Measurements from ENCODE around the gene PLEKHD1. TPM values are rescaled to one million over a fixed set of nuclear protein-coding genes. Genes with fewer than 3 reads are reported as not detected.

PLEKHD1 gene
- total RNA-seq, 1 donor from 2014 or later: 0.05 TPM

DNA sequence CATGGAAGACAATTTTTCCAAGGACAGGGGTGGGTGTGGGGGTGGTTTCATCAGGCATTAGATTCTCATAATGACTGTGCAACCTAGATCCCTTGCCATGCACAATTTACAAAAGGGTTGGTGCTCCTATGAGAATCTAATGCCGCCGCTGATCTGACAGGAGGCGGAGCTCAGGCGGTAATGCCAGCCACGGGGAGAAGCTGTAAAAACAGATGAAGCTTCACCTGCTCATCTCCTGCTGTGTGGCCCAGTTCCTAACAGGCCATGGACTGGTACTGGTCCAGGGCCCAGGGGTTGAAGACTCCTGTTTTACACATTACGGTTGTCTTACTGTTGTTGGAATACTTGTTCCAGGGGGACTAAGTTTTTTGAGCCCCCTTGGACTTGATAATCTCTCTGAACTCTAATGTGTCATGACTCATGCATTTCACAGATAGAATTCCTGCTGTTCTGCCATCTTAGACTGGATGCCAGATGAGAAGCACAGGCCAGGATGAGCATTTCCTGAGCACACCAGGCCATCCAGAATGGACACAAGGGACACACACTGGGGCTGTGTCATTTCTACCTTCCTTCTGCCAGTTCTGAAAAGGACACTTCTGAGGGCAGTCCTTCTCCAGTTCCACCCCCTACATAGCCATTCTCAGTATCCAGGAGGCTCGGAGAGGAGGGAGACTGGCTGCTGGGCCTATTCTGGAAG lies 5.8 kb downstream of the PLEKHD1 start:
- no peaks in the 10 kb centered on the region for H4K20me1 ChIP-seq (ENCODE audit: insufficient read depth, low read length)
- H3K27ac ChIP-seq (ENCODE audit: low read depth, low read length): no peak overlapping the region
- FAIRE-seq (no peak), DNase-seq (ENCODE audit: low read depth) (no peak)
- Mint-ChIP-seq H3K27me3 (ENCODE audit: low read depth, unreplicated experiment) (peaks cover 65% of the 10 kb centered on the region), H3K36me3 (ENCODE audit: low read depth, unreplicated experiment) (no peaks in the 10 kb centered on the region), H3K27ac (ENCODE audit: unreplicated experiment) (no peak overlapping the region), H3K4me1 (ENCODE audit: low read depth, unreplicated experiment) (no peaks in the 10 kb centered on the region), H3K4me3 (ENCODE audit: unreplicated experiment) (no peak overlapping the region), H3K9me3 (ENCODE audit: unreplicated experiment) (no peaks in the 10 kb centered on the region)
- H3K79me2 ChIP-seq (ENCODE audit: insufficient read depth, low read length): no peaks in the 10 kb centered on the region
- no peak overlapping the region for H3K4me2 ChIP-seq (ENCODE audit: low read length)
- H3K9me3 ChIP-seq (ENCODE audit: insufficient read depth, low read depth, low read length): no peaks in the 10 kb centered on the region
- H3K9ac ChIP-seq (ENCODE audit: low read length): no peak overlapping the region
- no peaks in the 10 kb centered on the region for H3K36me3 ChIP-seq (ENCODE audit: insufficient read depth, low read length)
- no peak overlapping the region for H3K4me3 ChIP-seq (ENCODE audit: insufficient read depth, low read depth, low read length)
- TF ChIP-seq EZH2 (IDR thresholded peaks at IDR 0.05; ENCODE audit: insufficient read depth, low read length): no peak
- TF ChIP-seq, protein P1, sequence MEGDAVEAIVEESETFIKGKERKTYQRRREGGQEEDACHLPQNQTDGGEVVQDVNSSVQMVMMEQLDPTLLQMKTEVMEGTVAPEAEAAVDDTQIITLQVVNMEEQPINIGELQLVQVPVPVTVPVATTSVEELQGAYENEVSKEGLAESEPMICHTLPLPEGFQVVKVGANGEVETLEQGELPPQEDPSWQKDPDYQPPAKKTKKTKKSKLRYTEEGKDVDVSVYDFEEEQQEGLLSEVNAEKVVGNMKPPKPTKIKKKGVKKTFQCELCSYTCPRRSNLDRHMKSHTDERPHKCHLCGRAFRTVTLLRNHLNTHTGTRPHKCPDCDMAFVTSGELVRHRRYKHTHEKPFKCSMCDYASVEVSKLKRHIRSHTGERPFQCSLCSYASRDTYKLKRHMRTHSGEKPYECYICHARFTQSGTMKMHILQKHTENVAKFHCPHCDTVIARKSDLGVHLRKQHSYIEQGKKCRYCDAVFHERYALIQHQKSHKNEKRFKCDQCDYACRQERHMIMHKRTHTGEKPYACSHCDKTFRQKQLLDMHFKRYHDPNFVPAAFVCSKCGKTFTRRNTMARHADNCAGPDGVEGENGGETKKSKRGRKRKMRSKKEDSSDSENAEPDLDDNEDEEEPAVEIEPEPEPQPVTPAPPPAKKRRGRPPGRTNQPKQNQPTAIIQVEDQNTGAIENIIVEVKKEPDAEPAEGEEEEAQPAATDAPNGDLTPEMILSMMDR (IDR thresholded peaks at IDR 0.05; ENCODE audit: insufficient read depth, low read depth, low read length): no peak
- no peak overlapping the region for H2AFZ ChIP-seq (ENCODE audit: low read depth, low read length)
- H3K4me1 ChIP-seq (ENCODE audit: insufficient read depth, low read length): no peaks in the 10 kb centered on the region
- peaks cover 30% of the 10 kb centered on the region for H3K27me3 ChIP-seq (ENCODE audit: insufficient read depth, low read length)

DNA sequence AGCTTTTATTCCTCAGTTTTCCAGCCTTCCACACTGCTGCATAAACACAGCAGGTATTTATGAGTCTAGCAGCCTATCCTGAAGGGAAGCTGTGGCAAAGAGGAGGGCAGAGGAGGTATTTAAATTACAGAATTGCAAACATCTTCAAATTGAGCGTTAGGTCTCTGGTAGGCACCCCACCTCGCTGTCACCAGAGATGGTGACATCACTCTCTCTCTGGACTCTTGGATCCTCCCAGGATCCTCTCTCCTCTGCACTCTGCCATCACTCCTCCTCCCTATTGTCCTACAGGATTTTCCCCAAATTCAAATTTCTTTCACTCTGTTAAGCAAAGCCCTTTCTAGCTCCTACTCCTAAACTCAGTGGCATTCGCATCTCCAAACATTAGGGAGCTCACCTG lies 6.7 kb downstream of the PLEKHD1 start:
- Histone ChIP-seq H3K27ac (ENCODE audit: low read depth, low read length) (no peak overlapping the region), H3K4me3 (ENCODE audit: insufficient read depth, low read depth, low read length) (no peak overlapping the region), H3K9ac (ENCODE audit: low read length) (no peak overlapping the region), H2AFZ (ENCODE audit: low read depth, low read length) (no peak overlapping the region), H3K79me2 (ENCODE audit: insufficient read depth, low read length) (no peaks in the 10 kb centered on the region), H3K4me1 (ENCODE audit: insufficient read depth, low read length) (no peaks in the 10 kb centered on the region), H3K36me3 (ENCODE audit: insufficient read depth, low read length) (no peaks in the 10 kb centered on the region), H3K27me3 (ENCODE audit: insufficient read depth, low read length) (peaks cover 21% of the 10 kb centered on the region), H4K20me1 (ENCODE audit: insufficient read depth, low read length) (no peaks in the 10 kb centered on the region), H3K9me3 (ENCODE audit: insufficient read depth, low read depth, low read length) (no peaks in the 10 kb centered on the region), H3K4me2 (ENCODE audit: low read length) (no peak overlapping the region)
- no peak overlapping the region for H3K27ac Mint-ChIP-seq (ENCODE audit: unreplicated experiment)
- peaks cover 3% of the 10 kb centered on the region for H3K36me3 Mint-ChIP-seq (ENCODE audit: low read depth, unreplicated experiment)
- FAIRE-seq (no peak), DNase-seq (ENCODE audit: low read depth) (no peak)
- no peak overlapping the region for H3K4me3 Mint-ChIP-seq (ENCODE audit: unreplicated experiment)
- peaks cover 65% of the 10 kb centered on the region for H3K27me3 Mint-ChIP-seq (ENCODE audit: low read depth, unreplicated experiment)
- H3K9me3 Mint-ChIP-seq (ENCODE audit: unreplicated experiment): no peaks in the 10 kb centered on the region
- no peaks in the 10 kb centered on the region for H3K4me1 Mint-ChIP-seq (ENCODE audit: low read depth, unreplicated experiment)
- TF ChIP-seq, protein P1 (IDR thresholded peaks at IDR 0.05; ENCODE audit: insufficient read depth, low read depth, low read length): no peak
- TF ChIP-seq EZH2 (IDR thresholded peaks at IDR 0.05; ENCODE audit: insufficient read depth, low read length): no peak

DNA sequence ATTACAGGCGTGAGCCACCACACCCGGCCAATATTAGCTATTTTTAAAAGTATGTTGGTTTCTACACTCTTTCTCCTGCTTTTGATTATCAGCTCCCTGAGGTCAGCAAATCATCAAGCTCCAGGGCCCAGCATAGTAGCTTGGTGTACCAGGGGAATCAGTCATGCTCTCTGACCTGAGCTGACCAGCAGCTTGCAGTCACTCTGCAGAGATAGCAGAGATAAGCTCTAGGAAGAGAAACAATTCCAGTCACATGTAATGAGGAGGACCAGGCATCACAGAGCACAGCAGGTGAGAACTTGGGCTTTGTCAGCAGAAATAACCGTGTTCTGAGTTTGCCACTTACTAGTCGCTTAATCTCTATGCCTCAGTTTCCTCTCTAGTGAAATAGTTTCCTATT lies 8.5 kb downstream of the PLEKHD1 start:
- Mint-ChIP-seq H3K36me3 (ENCODE audit: low read depth, unreplicated experiment) (peaks cover 3% of the 10 kb centered on the region), H3K9me3 (ENCODE audit: unreplicated experiment) (no peaks in the 10 kb centered on the region), H3K4me3 (ENCODE audit: unreplicated experiment) (no peak overlapping the region), H3K27me3 (ENCODE audit: low read depth, unreplicated experiment) (peaks cover 57% of the 10 kb centered on the region), H3K27ac (ENCODE audit: unreplicated experiment) (no peak overlapping the region), H3K4me1 (ENCODE audit: low read depth, unreplicated experiment) (no peaks in the 10 kb centered on the region)
- Histone ChIP-seq H3K9ac (ENCODE audit: low read length) (no peak overlapping the region), H2AFZ (ENCODE audit: low read depth, low read length) (no peak overlapping the region), H4K20me1 (ENCODE audit: insufficient read depth, low read length) (no peaks in the 10 kb centered on the region), H3K9me3 (ENCODE audit: insufficient read depth, low read depth, low read length) (no peaks in the 10 kb centered on the region), H3K27me3 (ENCODE audit: insufficient read depth, low read length) (peaks cover 10% of the 10 kb centered on the region), H3K36me3 (ENCODE audit: insufficient read depth, low read length) (no peaks in the 10 kb centered on the region), H3K4me1 (ENCODE audit: insufficient read depth, low read length) (no peaks in the 10 kb centered on the region), H3K4me3 (ENCODE audit: insufficient read depth, low read depth, low read length) (no peak overlapping the region), H3K79me2 (ENCODE audit: insufficient read depth, low read length) (no peaks in the 10 kb centered on the region), H3K27ac (ENCODE audit: low read depth, low read length) (no peak overlapping the region), H3K4me2 (ENCODE audit: low read length) (no peak overlapping the region)
- no peak for DNase-seq (ENCODE audit: low read depth)
- no peak for FAIRE-seq
- no peak for TF ChIP-seq EZH2 (IDR thresholded peaks at IDR 0.05; ENCODE audit: insufficient read depth, low read length)
- TF ChIP-seq, protein P1 (IDR thresholded peaks at IDR 0.05; ENCODE audit: insufficient read depth, low read depth, low read length): no peak
